HepG2 (cell line): Measurements from ENCODE around the gene NDUFS7. TPM values are rescaled to one million over a fixed set of nuclear protein-coding genes. Genes with fewer than 3 reads are reported as not detected.

Experiments
- ATAC-seq: fragments of 200-7000 bp; cut with Tn5 transposase; 3 replicates; pipeline ENCODE4 v1.9.1; 2020; ENCODE audit warnings: mild to moderate bottlenecking, moderate library complexity
- BruUV-seq: library from RNA; stranded (reverse); fragments of 400-500 nt; replicated peaks from 2 replicates; lab custom pipeline; 2021; lab: Mats Ljungman, UMichigan
- CTCF ChIA-PET: fragments of 300-600 bp; formaldehyde crosslinking; extraction: SDS; loops from one replicate; lab custom pipeline; 2021; ENCODE audit warnings: low total read pairs, inconsistent platforms, low intra/inter-chr PET ratio; lab: Yijun Ruan, JAX
- POLR2A ChIA-PET: fragments of 350-600 bp; sonication (Branson Sonifier 250); formaldehyde crosslinking; loops from one replicate; lab custom pipeline; 2020; ENCODE audit warnings: antibody characterized with exemption, inconsistent platforms; lab: Yijun Ruan, JAX
- DNase-seq: peaks from one replicate; pipeline ENCODE4 v3.0.0-alpha.2; 2015; ENCODE audit warnings: low spot score
- FAIRE-seq: peaks from 3 replicates; lab custom pipeline; 2011; peaks lifted over from hg19 to GRCh38; lab: Jason Lieb, UNC
- H2AFZ ChIP-seq: one replicate; pipeline ENCODE4 v1.6.1; 2011; ENCODE audit warnings: low read length, inconsistent platforms
- H3K27ac ChIP-seq: fragments of 300-600 bp; 3 replicates; pipeline ENCODE4 v1.8.0; 2011; ENCODE audit warnings: mixed run types, mild to moderate bottlenecking, mixed read lengths, low read length, inconsistent platforms; ENCODE audit not compliant: insufficient read depth; ENCODE audit errors: extremely low read length
- H3K27me3 ChIP-seq, 2 experiments: fragments of 200-600 bp in 1 of 2; 2 replicates in 1 of 2; 3 replicates in 1 of 2; pipeline versions ENCODE4 v1.6.0 to v1.8.0; 2011; ENCODE audit warnings: low read length in 2 of 2, mild to moderate bottlenecking in 2 of 2, moderate library complexity in 2 of 2, inconsistent platforms in 1 of 2; ENCODE audit not compliant: insufficient read depth in 2 of 2, control insufficient read depth in 1 of 2
- H3K36me3 ChIP-seq, 2 experiments: fragments of 200-600 bp in 1 of 2; replicated peaks in 1 of 2; 2 replicates in 1 of 2; 3 replicates in 1 of 2; pipeline versions ENCODE4 v1.5.1 to v1.8.0; 2011; ENCODE audit warnings: low read length in 2 of 2, inconsistent platforms in 1 of 2; ENCODE audit not compliant: insufficient read depth in 2 of 2, control insufficient read depth in 1 of 2
- H3K4me1 ChIP-seq: 2 replicates; pipeline ENCODE4 v1.5.1; 2012; ENCODE audit warnings: low read length, inconsistent platforms; ENCODE audit not compliant: insufficient read depth
- H3K4me2 ChIP-seq: 2 replicates; pipeline ENCODE4 v1.6.0; 2011; ENCODE audit warnings: low read depth, low read length, inconsistent platforms
- H3K4me3 ChIP-seq, 3 experiments: fragments of 200-600 bp in 1 of 3; sonication (generic), shearing (Covaris generic) in 1 of 3; replicated peaks in 1 of 3; 2 replicates each; pipeline ENCODE4 v1.5.1; 2011 to 2016; ENCODE audit warnings: low read length in 3 of 3, inconsistent platforms in 2 of 3, low read depth in 2 of 3, mild to moderate bottlenecking in 2 of 3, control low read depth in 1 of 3, mixed read lengths in 1 of 3; ENCODE audit not compliant: insufficient read depth in 1 of 3
- H3K79me2 ChIP-seq: one replicate; pipeline ENCODE4 v1.6.1; 2011; ENCODE audit warnings: low read length, inconsistent platforms; ENCODE audit not compliant: insufficient read depth
- H3K9ac ChIP-seq: 2 replicates; pipeline ENCODE4 v1.6.0; 2011; ENCODE audit warnings: mild to moderate bottlenecking, low read depth, low read length, inconsistent platforms; ENCODE audit not compliant: insufficient read depth
- H3K9me3 ChIP-seq: 2 replicates; pipeline ENCODE4 v1.5.1; 2012; ENCODE audit warnings: mild to moderate bottlenecking, low read length
- H4K20me1 ChIP-seq: 2 replicates; pipeline ENCODE4 v1.6.0; 2011; ENCODE audit warnings: inconsistent platforms, mild to moderate bottlenecking, low read length, moderate library complexity; ENCODE audit not compliant: insufficient read depth
- AGO1 ChIP-seq: fragments of 200-400 bp; formaldehyde crosslinking; IDR thresholded peaks from 2 replicates; pipeline ENCODE4 v1.6.1; 2017; ENCODE audit warnings: mild to moderate bottlenecking, low read depth, low read length, moderate library complexity; ENCODE audit not compliant: poor library complexity, severe bottlenecking
- AHR ChIP-seq: IDR thresholded peaks from 2 replicates; pipeline ENCODE4 v1.6.1; 2018; ENCODE audit warnings: missing genetic modification reagents, missing compliant biosample characterization
- ATF1 ChIP-seq: IDR thresholded peaks from 2 replicates; pipeline ENCODE4 v1.6.1; 2016; ENCODE audit warnings: mild to moderate bottlenecking, control low read depth
- E2F5 ChIP-seq: sonication (generic); formaldehyde crosslinking; conservative IDR thresholded peaks from 2 replicates; pipeline ENCODE4 v1.4.0; 2020; ENCODE audit warnings: missing genetic modification reagents
- MTA3 ChIP-seq: sonication (generic); formaldehyde crosslinking; IDR thresholded peaks from 2 replicates; pipeline ENCODE4 v1.4.0; 2020; ENCODE audit warnings: missing genetic modification reagents
- NCOA5 ChIP-seq: sonication (generic); formaldehyde crosslinking; IDR thresholded peaks from 2 replicates; pipeline ENCODE4 v1.4.0; 2020; ENCODE audit warnings: missing genetic modification reagents
- NPAS2 ChIP-seq: sonication (generic); formaldehyde crosslinking; IDR thresholded peaks from 2 replicates; pipeline ENCODE4 v1.8.0; 2022; ENCODE audit warnings: mild to moderate bottlenecking, missing genetic modification reagents, borderline replicate concordance
- POLR2AphosphoS5 ChIP-seq: IDR thresholded peaks from 2 replicates; pipeline ENCODE4 v1.6.1; 2012; ENCODE audit warnings: low read depth, low read length
- RBAK ChIP-seq: sonication (generic); formaldehyde crosslinking; IDR thresholded peaks from 2 replicates; pipeline ENCODE4 v1.5.1; 2020; ENCODE audit warnings: mild to moderate bottlenecking, missing genetic modification reagents
- SMYD3 ChIP-seq: sonication (generic); formaldehyde crosslinking; IDR thresholded peaks from 2 replicates; pipeline ENCODE4 v1.8.1; 2023; ENCODE audit warnings: mild to moderate bottlenecking, missing genetic modification reagents
- TOE1 ChIP-seq: sonication (generic); formaldehyde crosslinking; IDR thresholded peaks from 2 replicates; pipeline ENCODE4 v1.4.0; 2020; ENCODE audit warnings: mild to moderate bottlenecking, missing genetic modification reagents
- ZNF10 ChIP-seq: sonication (generic); formaldehyde crosslinking; IDR thresholded peaks from 2 replicates; pipeline ENCODE4 v1.4.0; 2020; ENCODE audit warnings: mild to moderate bottlenecking, low read depth, missing genetic modification reagents, borderline replicate concordance
- ZNF136 ChIP-seq: sonication (generic); formaldehyde crosslinking; IDR thresholded peaks from 2 replicates; pipeline ENCODE4 v1.8.1; 2022; ENCODE audit warnings: low read depth, mild to moderate bottlenecking, moderate library complexity, missing genetic modification reagents
- ZNF256 ChIP-seq: sonication (generic); formaldehyde crosslinking; conservative IDR thresholded peaks from 2 replicates; pipeline ENCODE4 v1.4.0; 2020; ENCODE audit warnings: missing genetic modification reagents
- ZNF260 ChIP-seq: sonication (generic); formaldehyde crosslinking; IDR thresholded peaks from 2 replicates; pipeline ENCODE4 v1.4.0; 2020; ENCODE audit warnings: missing genetic modification reagents, low read depth, mild to moderate bottlenecking, borderline replicate concordance
- ZNF337 ChIP-seq: sonication (generic); formaldehyde crosslinking; IDR thresholded peaks from 2 replicates; pipeline ENCODE4 v1.5.1; 2020; ENCODE audit warnings: missing genetic modification reagents, low read depth, mild to moderate bottlenecking, borderline replicate concordance
- ZNF790 ChIP-seq: sonication (generic); formaldehyde crosslinking; IDR thresholded peaks from 2 replicates; pipeline ENCODE4 v1.8.0; 2022; ENCODE audit warnings: missing genetic modification reagents, mild to moderate bottlenecking, borderline replicate concordance
- ZSCAN22 ChIP-seq: sonication (generic); formaldehyde crosslinking; IDR thresholded peaks from 2 replicates; pipeline ENCODE4 v1.4.0; 2020; ENCODE audit warnings: mild to moderate bottlenecking, missing genetic modification reagents
- WGBS: methylation state at CpG from one replicate; pipeline ENCODE4 v1.1.6; 2017; ENCODE audit warnings: low lambda C conversion rate; 5-methylcytosine and 5-hydroxymethylcytosine counted together
- in situ Hi-C: cut with HindIII; loops from 2 replicates; pipeline ENCODE4 v1.10.0; 2017; ENCODE audit warnings: low pct_unique_long_range_greater_than_20kb; ENCODE audit not compliant: extremely low pct_ligation_motif_present
- intact Hi-C: fragments of 100-400 bp; cut with micrococcal nuclease; formaldehyde crosslinking; loops from one replicate; pipeline ENCODE4 v1.10.0; 2022; ENCODE audit not compliant: unreplicated experiment
- polyA plus RNA-seq, 8 experiments: library from polyadenylated mRNA; depleted of rRNA in 3 of 8; stranded (reverse) in 7 of 8; unstranded in 1 of 8; fragments of >200 nt; fragmentation: Illumina TruSeq in 4 of 8; extraction: Trizol in 4 of 8; gene quantifications; 2 replicates each; pipeline versions ENCODE4 v1.2.1 to v1.2.3, GENCODE V29; 2011 to 2016; ENCODE audit warnings: low read depth in 4 of 8, missing spikeins in 1 of 8, mixed read lengths in 1 of 8; ENCODE audit not compliant: insufficient read depth in 1 of 8
- total RNA-seq, 5 experiments: library from RNA; depleted of rRNA; stranded (reverse); fragments of >200 nt; fragmentation: Illumina TruSeq; extraction: Trizol; gene quantifications; 2 replicates each; pipeline ENCODE4 v1.2.3, GENCODE V29; 2016; ENCODE audit warnings: low read depth in 1 of 5
- TF ChIP-seq, protein P1 (sequence below): sonication (generic); formaldehyde crosslinking; IDR thresholded peaks from 2 replicates; pipeline ENCODE4 v1.4.0; 2020; ENCODE audit warnings: mild to moderate bottlenecking, missing genetic modification reagents

The NDUFS7 gene
- total and polyA plus RNA-seq, 2 of the 13 experiments (the other 11 are each of a cell fraction or from before 2014, with no cell fraction given), result 34.3 to 66.9 TPM

- TF ChIP-seq, protein P1, sequence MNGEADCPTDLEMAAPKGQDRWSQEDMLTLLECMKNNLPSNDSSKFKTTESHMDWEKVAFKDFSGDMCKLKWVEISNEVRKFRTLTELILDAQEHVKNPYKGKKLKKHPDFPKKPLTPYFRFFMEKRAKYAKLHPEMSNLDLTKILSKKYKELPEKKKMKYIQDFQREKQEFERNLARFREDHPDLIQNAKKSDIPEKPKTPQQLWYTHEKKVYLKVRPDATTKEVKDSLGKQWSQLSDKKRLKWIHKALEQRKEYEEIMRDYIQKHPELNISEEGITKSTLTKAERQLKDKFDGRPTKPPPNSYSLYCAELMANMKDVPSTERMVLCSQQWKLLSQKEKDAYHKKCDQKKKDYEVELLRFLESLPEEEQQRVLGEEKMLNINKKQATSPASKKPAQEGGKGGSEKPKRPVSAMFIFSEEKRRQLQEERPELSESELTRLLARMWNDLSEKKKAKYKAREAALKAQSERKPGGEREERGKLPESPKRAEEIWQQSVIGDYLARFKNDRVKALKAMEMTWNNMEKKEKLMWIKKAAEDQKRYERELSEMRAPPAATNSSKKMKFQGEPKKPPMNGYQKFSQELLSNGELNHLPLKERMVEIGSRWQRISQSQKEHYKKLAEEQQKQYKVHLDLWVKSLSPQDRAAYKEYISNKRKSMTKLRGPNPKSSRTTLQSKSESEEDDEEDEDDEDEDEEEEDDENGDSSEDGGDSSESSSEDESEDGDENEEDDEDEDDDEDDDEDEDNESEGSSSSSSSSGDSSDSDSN (CRISPR knock-in tag), result no peak
- TF ChIP-seq E2F5 (CRISPR knock-in tag) (no peak), TOE1 (CRISPR knock-in tag) (no peak), MTA3 (CRISPR knock-in tag) (no peak)
These were observed 11.7 kb downstream of the NDUFS7 start (continued) for GRCh38 chr19:1395194-1396018.

- H3K9me3 ChIP-seq, result no peaks in the 10 kb centered on the region
- H4K20me1 ChIP-seq, result no peaks in the 10 kb centered on the region
- no peak overlapping the region for H3K4me2 ChIP-seq
- H3K9ac ChIP-seq, result no peak overlapping the region
- H3K27me3 ChIP-seq, result no peaks in the 10 kb centered on the region
- H3K4me1 ChIP-seq, result peaks cover 40% of the 10 kb centered on the region
- peaks cover 2 to 10% of the 10 kb centered on the region in 2 experiments; a peak in 2 of 5 replicates for H3K36me3 ChIP-seq
- H2AFZ ChIP-seq, result no peak overlapping the region
- no TSS peak for BruUV-seq
- no peak overlapping the region for H3K4me3 ChIP-seq
- ChIA-PET POLR2A (interaction anchor here (0.7 kb wide), 1 partner anchor 119 kb away, joined by 5 read pairs; no protein-coding TSS in a partner anchor), CTCF (no interaction called here)
- DNase-seq, result no peak
- ATAC-seq, result 0 out of 3 replicates have a peak, but pooled peaks have one; percentile 1
- intact Hi-C loops (no loop called here), in situ Hi-C loops (no loop called here)
- 69% methylated on average over 16 of the region's 25 CpGs for WGBS
- H3K27ac ChIP-seq, result no peak overlapping the region
- no peak for FAIRE-seq
- H3K79me2 ChIP-seq, result no peaks in the 10 kb centered on the region
- no peak for TF ChIP-seq ATF1 (CRISPR knock-in tag)
- no peak for TF ChIP-seq ZNF260 (CRISPR knock-in tag)
- peak; percentile 44; the same call in 1 of the 2 replicates for TF ChIP-seq RBAK (CRISPR knock-in tag)
- no peak for TF ChIP-seq NPAS2 (CRISPR knock-in tag)
- TF ChIP-seq ZNF10 (CRISPR knock-in tag), result no peak
- TF ChIP-seq AGO1, result no peak
- TF ChIP-seq ZNF256, result no peak
- TF ChIP-seq SMYD3 (CRISPR knock-in tag), result no peak
- TF ChIP-seq AHR, result no peak
- TF ChIP-seq ZNF790 (CRISPR knock-in tag), result no peak
- TF ChIP-seq ZNF337 (CRISPR knock-in tag), result no peak
- TF ChIP-seq ZSCAN22 (CRISPR knock-in tag), result no peak
- 0 out of 2 replicates have a peak, but pooled peaks have one; percentile 68 for TF ChIP-seq NCOA5 (CRISPR knock-in tag)
- TF ChIP-seq POLR2AphosphoS5, result peak; percentile 70; the same call in 1 of the 2 replicates
- 0 out of 2 replicates have a peak, but pooled peaks have one; percentile 40 for TF ChIP-seq ZNF136 (CRISPR knock-in tag)
These were observed 12.5 kb downstream of the NDUFS7 start for GRCh38 chr19:1396019-1396767.
